K562 (cell line): ENCODE data around the gene IL23A. TPM values are rescaled to one million over a fixed set of nuclear protein-coding genes. Genes with fewer than 3 reads are reported as not detected.
A peak's percentile ranks its signal among the peaks of the same experiment; 100 is the strongest.

ENCODE experiments used
- BCLAF1 ChIP-seq, 2 experiments: fragments of 450-650 bp in 1 of 2; IDR thresholded peaks; 2 replicates each; pipeline ENCODE4 v1.6.1; 2011 to 2017; ENCODE audit warnings: low read depth in 2 of 2, antibody characterized with exemption in 1 of 2, borderline replicate concordance in 1 of 2, low read length in 1 of 2, mild to moderate bottlenecking in 1 of 2, mixed read lengths in 1 of 2; ENCODE audit not compliant: control insufficient read depth in 1 of 2
- CBX8 ChIP-seq: fragments of 200-600 bp; sonication (generic); IDR thresholded peaks from 2 replicates; pipeline ENCODE4 v1.6.1; 2012; ENCODE audit warnings: borderline replicate concordance, mixed run types, low read depth, mild to moderate bottlenecking, moderate library complexity, mixed read lengths, low read length, control low read depth, inconsistent platforms; ENCODE audit not compliant: poor library complexity, severe bottlenecking; ENCODE audit errors: extremely low read depth
- DEAF1 ChIP-seq: fragments of 450-650 bp; formaldehyde crosslinking; IDR thresholded peaks from 2 replicates; pipeline ENCODE4 v1.4.0; 2020; ENCODE audit warnings: mild to moderate bottlenecking, moderate library complexity
- ELF4 ChIP-seq: fragments of 450-650 bp; formaldehyde crosslinking; IDR thresholded peaks from 2 replicates; pipeline ENCODE4 v1.4.0; 2022; ENCODE audit warnings: missing genetic modification characterization
- ELK3 ChIP-seq: fragments of 450-650 bp; formaldehyde crosslinking; IDR thresholded peaks from 2 replicates; pipeline ENCODE4 v1.4.0; 2020; ENCODE audit warnings: mild to moderate bottlenecking
- ERF ChIP-seq: fragments of 450-650 bp; formaldehyde crosslinking; IDR thresholded peaks from 2 replicates; pipeline ENCODE4 v1.4.0; 2020; ENCODE audit warnings: mild to moderate bottlenecking, mixed read lengths
- KLF1 ChIP-seq: fragments of 450-650 bp; IDR thresholded peaks from 2 replicates; pipeline ENCODE4 v1.6.1; 2016; ENCODE audit warnings: missing genetic modification characterization, missing compliant biosample characterization
- SP2 ChIP-seq: IDR thresholded peaks from 2 replicates; pipeline ENCODE4 v1.6.1; 2011; ENCODE audit warnings: mild to moderate bottlenecking, low read depth, low read length, moderate library complexity; ENCODE audit not compliant: poor library complexity, severe bottlenecking; ENCODE audit errors: extremely low read depth
- SREBF2 ChIP-seq: sonication (generic); formaldehyde crosslinking; IDR thresholded peaks from 2 replicates; pipeline ENCODE4 v1.4.0; 2020; ENCODE audit warnings: mild to moderate bottlenecking, missing genetic modification reagents
- SRF ChIP-seq, 2 experiments: fragments of 250-450, 450-650 bp in 1 of 2; sonication (Bioruptor Pico) in 1 of 2; sonication (generic) in 1 of 2; formaldehyde crosslinking; IDR thresholded peaks; 2 replicates each; pipeline versions ENCODE4 v1.5.0 to v1.5.1; 2020 to 2022; ENCODE audit warnings: mild to moderate bottlenecking in 1 of 2, missing genetic modification reagents in 1 of 2
- STAT6 ChIP-seq: sonication (generic); formaldehyde crosslinking; IDR thresholded peaks from 2 replicates; pipeline ENCODE4 v1.8.1; 2023; ENCODE audit warnings: mild to moderate bottlenecking, missing genetic modification reagents
- THRB ChIP-seq: fragments of 450-650 bp; formaldehyde crosslinking; conservative IDR thresholded peaks from 2 replicates; pipeline ENCODE4 v1.4.0; 2022; ENCODE audit warnings: mild to moderate bottlenecking, missing genetic modification characterization
- WHSC1 ChIP-seq: IDR thresholded peaks from one replicate; pipeline ENCODE4 v1.6.1; 2012; ENCODE audit warnings: low read length, control low read depth, inconsistent platforms
- XRCC3 ChIP-seq: fragments of 450-650 bp; IDR thresholded peaks from 2 replicates; pipeline ENCODE4 v1.6.1; 2017; ENCODE audit warnings: mild to moderate bottlenecking, moderate library complexity
- ZFP1 ChIP-seq: fragments of 450-650 bp; formaldehyde crosslinking; IDR thresholded peaks from 2 replicates; pipeline ENCODE4 v1.4.0; 2020; ENCODE audit warnings: mild to moderate bottlenecking, mixed read lengths
- ZNF143 ChIP-seq: sonication (generic); formaldehyde crosslinking; IDR thresholded peaks from 2 replicates; pipeline ENCODE4 v1.9.0; 2022; ENCODE audit warnings: mild to moderate bottlenecking, missing genetic modification reagents
- ZNF24 ChIP-seq: fragments of 450-650 bp; IDR thresholded peaks from 2 replicates; pipeline ENCODE4 v1.6.1; 2016
- ZNF354B ChIP-seq: fragments of 250-450 bp; sonication (Bioruptor Pico); IDR thresholded peaks from 2 replicates; pipeline ENCODE4 v1.4.0; 2020
- polyA plus RNA-seq, 8 experiments: library from polyadenylated mRNA; depleted of rRNA in 4 of 8; stranded (reverse) in 5 of 8; unstranded in 3 of 8; fragments of >200 nt; fragmentation: Nextera tagmentation in 2 of 8; fragmentation: Illumina TruSeq in 1 of 8; extraction: Ambion mirVana in 2 of 8; extraction: Trizol in 1 of 8; gene quantifications; 2 replicates each; pipeline versions ENCODE4 v1.2.1 to v1.2.3, GENCODE V29; 2011 to 2014; ENCODE audit warnings: inconsistent platforms in 1 of 8, missing spikeins in 1 of 8
- total RNA-seq, 7 experiments: library from RNA; depleted of rRNA in 6 of 7; stranded (reverse); fragments of >200 nt in 6 of 7; fragmentation: Illumina TruSeq in 2 of 7; extraction: Trizol in 2 of 7; gene quantifications; 2 replicates each; pipeline versions ENCODE4 v1.2.1 to v1.2.3, GENCODE V29; 2011 to 2021; ENCODE audit warnings: low replicate concordance in 1 of 7

The IL23A gene
- total and polyA plus RNA-seq, 9 of the 15 experiments (the other 6 are each of a cell fraction or from before 2014, with no cell fraction given): 4.4 to 37.2 (median 9.6) TPM

GRCh38 chr12:56337753-56338251, 882 bp upstream of the IL23A start (continued):
- no peak for TF ChIP-seq BCLAF1 (IDR thresholded peaks at IDR 0.05; ENCODE audit: borderline replicate concordance in 1 of 2, control insufficient read depth in 1 of 2, low read depth in 2 of 2, low read length in 1 of 2)
- TF ChIP-seq SRF (CRISPR knock-in tag; IDR thresholded peaks at IDR 0.05): no peak
- peak; percentile 64; the same call in 1 of the 2 replicates for TF ChIP-seq ERF (CRISPR knock-in tag)
- TF ChIP-seq STAT6: no peak
- TF ChIP-seq SP2: no peak
- TF ChIP-seq WHSC1: peak; percentile 77
- 0 out of 2 replicates have a peak, but pooled peaks have one; percentile 8 for TF ChIP-seq KLF1 (tag)
- TF ChIP-seq ZFP1: 0 out of 2 replicates have a peak, but pooled peaks have one; percentile 4
- no peak for TF ChIP-seq ELK3 (CRISPR knock-in tag)
- TF ChIP-seq SREBF2 (CRISPR knock-in tag): no peak
- TF ChIP-seq ZNF354B (CRISPR knock-in tag): peak; percentile 59; the same call in 1 of the 2 replicates
- no peak for TF ChIP-seq ELF4 (CRISPR knock-in tag)
- TF ChIP-seq ZNF24: no peak
- TF ChIP-seq DEAF1: 0 out of 2 replicates have a peak, but pooled peaks have one; percentile 12
- no peak for TF ChIP-seq CBX8
- TF ChIP-seq XRCC3: no peak
- no peak for TF ChIP-seq THRB (CRISPR knock-in tag)
- TF ChIP-seq ZNF143 (CRISPR knock-in tag): no peak
